ENCODE results near the gene MRPS14.
A peak's percentile ranks its signal among the peaks of the same experiment; 100 is the strongest.

MRPS14 gene

GRCh38 chr1:175015243-175015642 is 8.0 kb downstream of the MRPS14 start:
- DNase-seq: no peak

GRCh38 chr1:175013445-175013844 is 9.8 kb downstream of the MRPS14 start:
- no peak for DNase-seq

- no peak for DNase-seq
These were observed 13.7 kb downstream of the MRPS14 start for GRCh38 chr1:175009532-175009931.

GRCh38 chr1:175005085-175005783 is 18.0 kb downstream of the MRPS14 start:
- peak; percentile 27 for DNase-seq

GRCh38 chr1:175003521-175003920 is 19.7 kb downstream of the MRPS14 start:
- DNase-seq: no peak

- no peak for DNase-seq
These were observed 20.2 kb downstream of the MRPS14 start for GRCh38 chr1:175002910-175003517.

- no peak for DNase-seq
These were observed 22.5 kb downstream of the MRPS14 start for GRCh38 chr1:175000697-175001187.

GRCh38 chr1:174999936-175000696 is 23.1 kb downstream of the MRPS14 start, which contains the start of gene CACYBP:
Gene CACYBP (plus strand): TSS chr1:174999947. CDS start chr1:175000181, 234 bp downstream.
- peak; percentile 36 for DNase-seq

- DNase-seq: peak; percentile 97
These were observed 23.8 kb downstream of the MRPS14 start for GRCh38 chr1:174999216-174999935.

- peak; percentile 34 for DNase-seq
These were observed 24.5 kb downstream of the MRPS14 start for GRCh38 chr1:174998569-174999215.

- DNase-seq: no peak
These were observed 26.2 kb downstream of the MRPS14 start for GRCh38 chr1:174997041-174997440.

GRCh38 chr1:174996476-174996875 is 26.7 kb downstream of the MRPS14 start:
- DNase-seq: no peak

GRCh38 chr1:174995916-174996315 is 27.3 kb downstream of the MRPS14 start:
- DNase-seq: no peak

- no peak for DNase-seq
These were observed 28.1 kb downstream of the MRPS14 start for GRCh38 chr1:174995121-174995520.

- DNase-seq: no peak
These were observed 31.8 kb downstream of the MRPS14 start for GRCh38 chr1:174991473-174991872.

GRCh38 chr1:174990382-174990999 is 32.7 kb downstream of the MRPS14 start:
- no peak for DNase-seq

- DNase-seq: no peak
These were observed 33.5 kb downstream of the MRPS14 start for GRCh38 chr1:174989536-174990220.

GRCh38 chr1:174988986-174989385 is 34.2 kb downstream of the MRPS14 start:
- DNase-seq: no peak

- no peak for DNase-seq
These were observed 34.7 kb downstream of the MRPS14 start for GRCh38 chr1:174988539-174988938.

- no peak for DNase-seq
These were observed 38.3 kb downstream of the MRPS14 start for GRCh38 chr1:174984952-174985351.

- no peak for DNase-seq
These were observed 40.1 kb downstream of the MRPS14 start for GRCh38 chr1:174982971-174983689.

Data from stimulated activated CD4-positive, alpha-beta T cell treated with anti-CD3 and anti-CD28 coated beads, Interleukin-1b, Interleukin-23, amount 100 ng/mL, for 48 hours (primary cell).